GM12891 (cell line): ENCODE data around the gene CXXC5.

Source experiments
- PAX5 ChIP-seq: IDR thresholded peaks from 2 replicates; pipeline ENCODE4 v1.6.1; 2011; ENCODE audit warnings: low read length, moderate library complexity, mild to moderate bottlenecking; ENCODE audit not compliant: insufficient read depth, severe bottlenecking
- POLR2A ChIP-seq: IDR thresholded peaks from 2 replicates; pipeline ENCODE4 v1.6.1; 2011; ENCODE audit warnings: low read depth, low read length, control low read depth
- POLR2AphosphoS5 ChIP-seq: IDR thresholded peaks from 2 replicates; pipeline ENCODE4 v1.6.1; 2011; ENCODE audit warnings: low read depth, low read length, control low read depth
- POU2F2 ChIP-seq: IDR thresholded peaks from 2 replicates; pipeline ENCODE4 v1.6.1; 2011; ENCODE audit warnings: low read depth, mild to moderate bottlenecking, control low read depth, low read length, moderate library complexity
- SPI1 ChIP-seq: IDR thresholded peaks from 2 replicates; pipeline ENCODE4 v1.6.1; 2011; ENCODE audit warnings: low read depth, low read length, control low read depth
- TAF1 ChIP-seq: IDR thresholded peaks from 2 replicates; pipeline ENCODE4 v1.6.1; 2011; ENCODE audit warnings: low read depth, low read length, control low read depth

DNA sequence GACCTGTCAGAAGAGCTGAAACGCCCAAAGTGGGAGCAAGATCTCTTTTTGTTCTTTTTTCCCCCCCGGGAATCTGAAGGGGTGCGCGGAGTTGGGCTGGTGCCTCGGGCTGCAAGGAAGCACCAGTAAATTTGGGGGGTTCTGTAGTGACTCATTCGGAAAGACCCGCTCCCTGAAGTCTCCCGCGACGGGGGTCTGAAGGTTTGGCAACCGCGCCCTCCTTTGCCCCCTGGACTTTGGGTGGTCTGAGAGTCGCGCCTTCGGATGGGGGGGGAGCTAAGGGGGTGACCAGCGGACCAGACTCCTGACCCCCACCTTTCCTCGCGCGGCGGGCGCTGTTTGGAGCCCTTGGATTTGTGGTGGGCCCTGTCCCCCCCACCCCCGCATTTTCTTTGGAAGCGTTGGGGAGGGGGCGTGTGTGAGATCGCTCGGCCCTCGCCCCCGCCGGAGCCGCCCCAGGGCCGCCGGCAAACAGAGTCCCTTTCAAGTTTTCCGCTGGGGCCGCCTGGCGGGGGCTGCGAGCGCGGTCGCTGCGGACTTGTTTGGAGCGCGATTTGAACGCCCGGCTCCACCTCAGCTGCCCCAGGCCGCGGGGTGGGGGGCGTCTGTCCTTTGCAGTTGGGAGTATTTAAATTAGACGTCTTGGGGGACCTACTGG, 2.0 kb downstream of the CXXC5 start:
- TF ChIP-seq TAF1 (no peak), POLR2A (no peak), POLR2AphosphoS5 (no peak), SPI1 (no peak), POU2F2 (no peak), PAX5 (no peak)
